AG09309 (cell line): ENCODE measurements around the gene STX2.

Experiments used
- DNase-seq: peaks from one replicate; pipeline ENCODE4 v3.0.0-alpha.2; 2010; ENCODE audit warnings: low read depth
- H3K4me3 ChIP-seq: 2 replicates; pipeline ENCODE4 v1.5.1; 2011; ENCODE audit warnings: mild to moderate bottlenecking, low read depth, low read length, moderate library complexity; ENCODE audit not compliant: control insufficient read depth
- TF ChIP-seq, protein P1 (sequence below): IDR thresholded peaks from 2 replicates; pipeline ENCODE4 v1.5.1; 2011; ENCODE audit warnings: mild to moderate bottlenecking, low read depth, low read length, inconsistent platforms; ENCODE audit not compliant: insufficient read depth, control insufficient read depth; ENCODE audit errors: missing control alignments

Gene STX2

DNA sequence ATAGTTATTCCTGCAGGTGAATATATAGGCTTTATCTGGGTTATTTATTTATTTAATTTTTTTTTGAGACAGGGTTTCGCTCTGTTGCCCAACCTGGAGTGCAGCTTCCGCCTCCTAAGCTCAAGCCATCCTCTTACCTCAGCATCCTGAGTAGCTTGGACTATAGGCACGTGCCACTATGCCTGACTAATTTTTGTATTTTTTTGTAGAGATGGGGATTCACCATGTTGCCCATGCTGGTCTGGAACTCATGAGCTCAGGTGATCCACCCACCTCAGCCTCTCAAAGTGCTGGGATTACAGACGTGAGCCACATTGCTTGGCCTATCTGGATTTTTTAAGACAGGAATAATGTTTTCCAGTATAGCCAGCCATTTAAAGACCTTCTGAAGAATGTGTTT is 34.8 kb upstream of the STX2 start:
- no peak overlapping the region for H3K4me3 ChIP-seq
- TF ChIP-seq, protein P1, sequence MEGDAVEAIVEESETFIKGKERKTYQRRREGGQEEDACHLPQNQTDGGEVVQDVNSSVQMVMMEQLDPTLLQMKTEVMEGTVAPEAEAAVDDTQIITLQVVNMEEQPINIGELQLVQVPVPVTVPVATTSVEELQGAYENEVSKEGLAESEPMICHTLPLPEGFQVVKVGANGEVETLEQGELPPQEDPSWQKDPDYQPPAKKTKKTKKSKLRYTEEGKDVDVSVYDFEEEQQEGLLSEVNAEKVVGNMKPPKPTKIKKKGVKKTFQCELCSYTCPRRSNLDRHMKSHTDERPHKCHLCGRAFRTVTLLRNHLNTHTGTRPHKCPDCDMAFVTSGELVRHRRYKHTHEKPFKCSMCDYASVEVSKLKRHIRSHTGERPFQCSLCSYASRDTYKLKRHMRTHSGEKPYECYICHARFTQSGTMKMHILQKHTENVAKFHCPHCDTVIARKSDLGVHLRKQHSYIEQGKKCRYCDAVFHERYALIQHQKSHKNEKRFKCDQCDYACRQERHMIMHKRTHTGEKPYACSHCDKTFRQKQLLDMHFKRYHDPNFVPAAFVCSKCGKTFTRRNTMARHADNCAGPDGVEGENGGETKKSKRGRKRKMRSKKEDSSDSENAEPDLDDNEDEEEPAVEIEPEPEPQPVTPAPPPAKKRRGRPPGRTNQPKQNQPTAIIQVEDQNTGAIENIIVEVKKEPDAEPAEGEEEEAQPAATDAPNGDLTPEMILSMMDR = no peak
- no peak for DNase-seq

DNA sequence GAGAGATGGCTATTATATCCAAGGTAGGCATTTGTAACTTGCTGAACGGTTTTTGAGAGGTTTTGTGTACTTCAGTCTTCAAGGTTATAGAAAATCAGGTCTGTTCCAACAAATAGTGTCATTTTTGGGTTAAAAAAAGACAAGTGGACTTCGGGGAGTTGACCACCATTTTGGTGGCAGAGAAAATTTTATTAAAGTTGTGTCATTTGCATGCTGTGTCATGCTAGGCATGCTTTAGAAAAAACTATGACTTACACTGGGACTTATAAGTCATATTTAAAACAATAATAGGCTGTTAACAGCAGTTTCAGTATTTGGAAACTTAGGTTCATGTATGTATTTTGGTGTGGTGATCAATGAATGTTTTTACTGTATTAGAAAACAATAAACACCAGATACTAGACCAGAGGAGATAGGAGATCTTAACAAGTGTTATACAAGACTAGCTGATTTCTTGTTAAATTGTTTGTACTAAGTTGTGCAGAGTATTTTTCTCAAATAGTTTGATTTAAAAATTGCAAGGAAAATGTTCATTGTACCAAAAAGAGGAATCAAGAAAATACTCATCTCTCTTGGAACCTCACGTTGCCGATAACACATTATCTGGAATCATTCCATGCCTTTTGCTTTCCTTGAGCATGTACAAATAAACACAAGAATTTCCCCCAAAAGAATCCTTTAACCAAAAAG is 34.2 kb upstream of the STX2 start:
- peak overlapping the region; percentile 61 for H3K4me3 ChIP-seq
- DNase-seq = no peak
- TF ChIP-seq, protein P1 = no peak

DNA sequence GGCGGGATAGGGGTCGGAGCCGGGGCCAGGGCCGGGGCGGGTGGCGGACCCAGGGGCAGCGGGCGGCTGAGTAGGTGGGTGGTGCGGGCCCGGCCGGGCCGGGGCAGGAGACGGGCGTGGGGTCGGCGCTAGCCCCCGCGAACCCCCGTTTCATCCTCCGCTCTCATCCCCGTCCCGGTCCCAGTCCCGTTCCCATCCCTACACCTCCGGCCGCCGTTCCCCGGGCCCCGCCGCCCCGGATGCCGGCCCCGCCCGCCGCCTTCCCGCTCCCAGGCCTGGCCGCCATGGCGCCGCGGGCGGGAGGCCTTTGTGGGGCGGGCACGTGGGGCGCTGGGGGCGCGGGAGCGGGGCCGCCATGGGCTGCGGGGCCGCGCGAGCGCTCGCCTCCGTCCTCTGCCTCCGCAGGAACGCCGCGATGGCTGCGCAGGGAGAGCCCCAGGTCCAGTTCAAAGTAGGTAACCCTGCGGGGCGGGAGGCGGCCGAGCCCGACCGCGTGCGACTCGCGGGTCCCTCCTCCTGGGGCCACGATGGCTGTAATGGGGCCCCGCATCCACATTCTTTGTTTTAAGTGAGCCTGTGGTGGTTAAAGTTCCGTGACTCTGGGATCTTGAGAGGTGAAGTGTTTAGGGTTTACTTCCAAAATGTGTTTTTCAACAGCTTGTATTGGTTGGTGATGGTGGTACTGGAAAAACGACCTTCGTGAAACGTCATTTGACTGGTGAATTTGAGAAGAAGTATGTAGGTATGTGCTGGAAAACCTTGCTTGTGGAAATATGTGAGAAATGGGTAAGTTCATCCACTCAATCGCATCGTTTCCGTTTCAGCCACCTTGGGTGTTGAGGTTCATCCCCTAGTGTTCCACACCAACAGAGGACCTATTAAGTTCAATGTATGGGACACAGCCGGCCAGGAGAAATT is 33.4 kb upstream of the STX2 start:
- DNase-seq = no peak
- H3K4me3 ChIP-seq = peak overlapping the region; percentile 61
- TF ChIP-seq, protein P1 = no peak

DNA sequence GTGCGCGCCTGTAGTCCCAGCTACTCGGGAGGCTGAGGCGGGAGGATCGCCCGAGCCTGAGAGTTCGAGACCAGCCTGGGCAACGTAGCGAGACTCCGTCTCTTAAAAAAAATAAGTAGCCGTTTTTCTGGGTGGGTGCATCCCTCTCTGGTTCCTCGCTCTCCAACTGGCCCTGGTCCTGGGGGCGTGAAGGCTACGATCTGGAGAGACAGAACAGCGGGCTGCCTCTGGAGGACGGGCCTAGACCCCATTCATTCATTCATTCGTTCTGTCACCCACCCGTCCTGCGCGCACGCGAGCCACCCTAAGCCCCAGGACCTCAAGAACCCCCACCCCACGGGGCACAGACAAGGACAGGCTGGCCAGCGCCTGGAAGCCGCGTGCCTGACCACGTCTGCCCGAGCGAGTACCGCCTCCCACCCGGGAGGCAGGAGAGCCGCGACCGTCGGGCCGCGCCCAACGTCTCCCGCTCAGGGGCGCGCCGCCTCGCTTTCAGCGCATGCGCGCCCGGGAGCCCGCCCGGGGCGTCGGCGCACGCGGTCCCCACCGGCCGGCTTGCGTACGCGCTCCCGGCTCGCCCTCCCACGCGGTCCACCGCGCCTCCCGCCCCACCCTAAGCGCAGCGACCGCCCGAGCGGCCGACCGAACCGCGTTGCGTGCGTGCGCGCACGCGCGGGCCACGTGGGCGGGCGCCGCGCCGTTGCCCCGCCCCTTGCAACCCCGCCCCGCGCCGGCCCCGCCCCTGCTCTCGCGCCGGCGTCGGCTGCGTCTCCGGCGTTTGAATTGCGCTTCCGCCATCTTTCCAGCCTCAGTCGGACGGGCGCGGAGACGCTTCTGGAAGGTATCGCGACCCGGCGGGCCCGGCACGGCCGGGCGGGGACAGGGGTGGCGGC is 32.5 kb upstream of the STX2 start, which contains the start of gene RAN:
Gene RAN (plus strand): TSS at position 781 of the 893 bp plus-strand sequence. CDS start 528 bp downstream, outside the sequence.
- TF ChIP-seq, protein P1 = no peak
- peak within 1 kb of the TSS; percentile 61 for H3K4me3 ChIP-seq
- DNase-seq = peak; percentile 61

DNA sequence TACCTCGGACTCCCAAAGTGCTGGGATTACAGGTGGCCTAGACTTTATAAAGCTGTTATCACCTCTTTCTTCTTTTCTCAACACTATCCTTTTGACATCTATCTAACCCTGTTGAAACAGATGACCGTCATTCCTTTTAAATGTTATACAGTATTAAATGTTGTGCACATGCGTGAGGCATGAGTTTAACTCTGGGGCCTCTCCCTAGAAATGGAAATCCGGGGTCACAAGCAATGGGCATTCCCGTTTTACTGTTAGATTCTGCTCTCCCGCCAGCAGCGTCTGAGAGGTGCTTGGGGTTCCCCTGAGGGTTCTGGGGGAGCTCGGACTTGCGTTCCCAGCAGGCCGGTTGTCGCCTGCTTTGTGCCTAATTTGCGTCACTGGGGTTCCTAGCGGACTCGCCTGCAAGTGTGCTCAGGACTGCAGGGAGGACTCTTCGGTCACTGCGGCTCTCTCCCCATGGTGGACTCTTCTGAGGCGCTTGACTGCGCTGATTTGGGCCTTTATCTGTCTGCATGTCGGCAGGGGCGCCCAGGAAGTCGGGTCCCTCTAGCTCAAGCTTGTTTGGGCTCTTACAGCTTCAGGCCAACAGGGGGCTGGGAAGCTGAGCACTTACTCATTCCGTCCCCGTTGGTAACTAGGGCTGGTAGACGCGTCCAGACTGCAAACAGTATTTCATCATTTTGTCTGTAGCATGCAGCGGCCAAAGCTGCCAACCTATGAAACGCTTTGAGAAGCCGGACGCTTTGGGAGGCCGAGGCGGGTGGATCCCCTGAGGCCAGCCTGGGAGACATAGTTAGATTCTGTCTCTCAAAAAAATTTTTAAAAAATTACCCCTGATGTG is 31.6 kb upstream of the STX2 start:
- TF ChIP-seq, protein P1 = peak; percentile 66
- DNase-seq = peak; percentile 82
- H3K4me3 ChIP-seq = peak overlapping the region; percentile 47

DNA sequence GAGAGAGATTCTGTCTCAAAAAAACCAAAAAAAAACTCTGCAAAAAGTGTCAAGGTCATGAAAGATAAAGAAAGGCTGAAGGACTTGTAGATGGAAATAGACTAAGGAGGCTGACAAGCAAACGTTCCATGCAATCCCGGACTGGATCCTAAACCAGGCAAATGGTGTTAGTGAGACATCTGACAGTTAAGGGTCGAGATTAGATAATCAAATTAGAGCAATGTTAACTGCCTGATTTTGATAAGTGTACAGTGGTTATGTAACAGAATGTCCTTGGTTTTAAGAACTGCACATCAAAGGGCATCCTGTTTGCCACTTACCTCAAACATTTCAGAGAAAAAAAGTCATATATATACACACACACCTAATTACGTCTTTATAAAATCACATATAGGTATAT is 29.4 kb upstream of the STX2 start:
- TF ChIP-seq, protein P1 = no peak
- H3K4me3 ChIP-seq = no peak overlapping the region
- DNase-seq = no peak
